GM12878 (cell line): ENCODE data around the gene PFKFB2. TPM values are rescaled to one million over a fixed set of nuclear protein-coding genes. Genes with fewer than 3 reads are reported as not detected.

Experiments used
- ATAC-seq: fragments of 200-7000 bp; cut with Tn5 transposase; 3 replicates; pipeline ENCODE4 v1.9.1; 2020; ENCODE audit warnings: mild to moderate bottlenecking, moderate library complexity
- BruUV-seq: library from RNA; stranded (reverse); fragments of 400-500 nt; replicated peaks from 2 replicates; lab custom pipeline; 2021; lab: Mats Ljungman, UMichigan
- CTCF ChIA-PET: fragments of 300-600 bp; sonication (Branson Sonifier 250); formaldehyde crosslinking; extraction: SDS; loops from one replicate; lab custom pipeline; 2021; ENCODE audit warnings: inconsistent platforms; lab: Yijun Ruan, JAX
- POLR2A ChIA-PET: fragments of 350-600 bp; formaldehyde crosslinking; extraction: SDS; loops from one replicate; lab custom pipeline; 2021; ENCODE audit warnings: inconsistent platforms; lab: Charles Lee
- RAD21 ChIA-PET: fragments of 300-600 bp; sonication (Branson Sonifier 250); formaldehyde crosslinking; loops from one replicate; lab custom pipeline; 2023; ENCODE audit warnings: antibody characterized with exemption; ENCODE audit not compliant: unreplicated experiment; lab: Charles Lee
- SMC1A ChIA-PET: fragments of 300-600 bp; sonication (Branson Sonifier 250); formaldehyde crosslinking; loops from one replicate; lab custom pipeline; 2023; ENCODE audit not compliant: unreplicated experiment, uncharacterized antibody; lab: Charles Lee
- DNase-seq: peaks from one replicate; pipeline ENCODE4 v3.0.0-alpha.2; 2011; ENCODE audit warnings: low read depth, low spot score
- FAIRE-seq: peaks from 3 replicates; lab custom pipeline; 2011; peaks lifted over from hg19 to GRCh38; lab: Jason Lieb, UNC
- H2AFZ ChIP-seq: 2 replicates; pipeline ENCODE4 v1.6.0; 2011; ENCODE audit warnings: low read depth, low read length, control low read depth; ENCODE audit not compliant: control insufficient read depth
- H3K27ac ChIP-seq: 2 replicates; pipeline ENCODE4 v1.5.1; 2011; ENCODE audit warnings: control low read depth; ENCODE audit not compliant: control insufficient read depth, insufficient read depth
- H3K27me3 ChIP-seq, 2 experiments: replicated peaks in 1 of 2; 2 replicates each; pipeline versions ENCODE4 v1.6.0 to v1.6.1; 2011; ENCODE audit warnings: low read length in 1 of 2; ENCODE audit not compliant: control insufficient read depth in 2 of 2, insufficient read depth in 2 of 2
- H3K36me3 ChIP-seq, 2 experiments: 2 replicates each; pipeline ENCODE4 v1.5.1; 2011; ENCODE audit warnings: low read length in 1 of 2; ENCODE audit not compliant: control insufficient read depth in 2 of 2, insufficient read depth in 2 of 2
- H3K4me1 ChIP-seq: 2 replicates; pipeline ENCODE4 v1.6.1; 2011; ENCODE audit warnings: mild to moderate bottlenecking, low read length, moderate library complexity, mixed read lengths; ENCODE audit not compliant: control insufficient read depth, insufficient read depth
- H3K4me2 ChIP-seq: 2 replicates; pipeline ENCODE4 v1.6.0; 2011; ENCODE audit warnings: control low read depth; ENCODE audit not compliant: control insufficient read depth, insufficient read depth
- H3K4me3 ChIP-seq: fragments of 200-600 bp; sonication (generic); 2 replicates; pipeline ENCODE4 v1.5.1; 2016
- H3K79me2 ChIP-seq: 2 replicates; pipeline ENCODE4 v1.6.0; 2011; ENCODE audit warnings: low read length; ENCODE audit not compliant: control insufficient read depth, insufficient read depth
- H3K9ac ChIP-seq: 2 replicates; pipeline ENCODE4 v1.8.0; 2011; ENCODE audit warnings: low read length, control low read depth, mixed read lengths; ENCODE audit not compliant: control insufficient read depth, insufficient read depth
- H3K9me3 ChIP-seq: replicated peaks from 3 replicates; pipeline ENCODE4 v1.5.1; 2011; ENCODE audit warnings: mild to moderate bottlenecking, low read length; ENCODE audit not compliant: control insufficient read depth, insufficient read depth
- H4K20me1 ChIP-seq: 2 replicates; pipeline ENCODE4 v1.6.0; 2011; ENCODE audit not compliant: control insufficient read depth, insufficient read depth
- ATF2 ChIP-seq: IDR thresholded peaks from 2 replicates; pipeline ENCODE4 v1.6.1; 2012; ENCODE audit warnings: low read length, inconsistent platforms
- ATF7 ChIP-seq: fragments of 450-650 bp; IDR thresholded peaks from 2 replicates; pipeline ENCODE4 v1.6.1; 2016; ENCODE audit warnings: low read depth, mild to moderate bottlenecking
- BMI1 ChIP-seq: fragments of 450-650 bp; IDR thresholded peaks from 2 replicates; pipeline ENCODE4 v1.6.1; 2016; ENCODE audit warnings: mild to moderate bottlenecking, moderate library complexity, borderline replicate concordance
- MLLT1 ChIP-seq: fragments of 450-650 bp; IDR thresholded peaks from 2 replicates; pipeline ENCODE4 v1.6.1; 2016; ENCODE audit warnings: mild to moderate bottlenecking
- MYC ChIP-seq: IDR thresholded peaks from 2 replicates; pipeline ENCODE4 v1.6.1; 2011; ENCODE audit warnings: mild to moderate bottlenecking, low read length, moderate library complexity, inconsistent platforms; ENCODE audit not compliant: insufficient read depth, insufficient replicate concordance, insufficient read length, severe bottlenecking
- NFXL1 ChIP-seq: fragments of 450-650 bp; IDR thresholded peaks from 2 replicates; pipeline ENCODE4 v1.6.1; 2017; ENCODE audit warnings: antibody characterized with exemption, mild to moderate bottlenecking, borderline replicate concordance
- RAD21 ChIP-seq: IDR thresholded peaks from 2 replicates; pipeline ENCODE4 v1.6.1; 2011; ENCODE audit warnings: mild to moderate bottlenecking, low read depth, low read length, moderate library complexity; ENCODE audit not compliant: insufficient read depth
- WGBS: methylation state at CpG from one replicate; pipeline ENCODE4 v1.1.6; 2016; ENCODE audit warnings: low lambda C conversion rate; ENCODE audit not compliant: insufficient replicate concordance, insufficient coverage; ENCODE audit errors: missing lambda C conversion rate; 5-methylcytosine and 5-hydroxymethylcytosine counted together
- in situ Hi-C: fragments of 300-500 bp; cut with MboI; formaldehyde crosslinking; loops from 9 replicates; pipeline ENCODE4 v1.14.3; 2018; ENCODE audit warnings: mixed read lengths
- intact Hi-C: fragments of 100-400 bp; cut with micrococcal nuclease; formaldehyde crosslinking; loops from one replicate; pipeline ENCODE4 v1.14.2; 2022; ENCODE audit not compliant: unreplicated experiment
- polyA plus RNA-seq, 11 experiments: library from polyadenylated mRNA; depleted of rRNA in 4 of 11; unstranded in 6 of 11; stranded (reverse) in 5 of 11; fragments of >200 nt; fragmentation: Nextera tagmentation in 4 of 11; fragmentation: Illumina TruSeq in 1 of 11; extraction: Ambion mirVana in 4 of 11; extraction: Trizol in 1 of 11; gene quantifications; 1 replicate in 1 of 11; 2 replicates in 10 of 11; pipeline versions ENCODE4 v1.2.1 to v1.2.3, GENCODE V29; 2011 to 2016; ENCODE audit warnings: inconsistent platforms in 2 of 11, missing spikeins in 2 of 11, low read depth in 1 of 11
- total RNA-seq, 4 experiments: library from RNA; depleted of rRNA in 3 of 4; stranded (reverse); fragments of >200 nt in 3 of 4; fragmentation: Illumina TruSeq in 1 of 4; extraction: Trizol in 1 of 4; gene quantifications; 2 replicates each; pipeline versions ENCODE4 v1.2.1 to v1.2.3, GENCODE V29; 2013 to 2021

Gene PFKFB2
- total and polyA plus RNA-seq, 10 of the 15 experiments (the other 5 are each of a cell fraction or from before 2014, with no cell fraction given), result 0.40 to 1.3 (median 1.0) TPM

- ChIA-PET POLR2A (no interaction called here), RAD21 (no interaction called here)
- no TSS peak for BruUV-seq
- Histone ChIP-seq H3K79me2 (no peaks in the 10 kb centered on the region), H3K4me3 (no peak overlapping the region), H3K36me3 (no peaks in the 10 kb centered on the region), H3K4me2 (no peak overlapping the region)
- DNase-seq (no peak), FAIRE-seq (no peak)
- TF ChIP-seq NFXL1 (no peak), ATF2 (no peak)
- TF ChIP-seq, all 136 proteins: peak for 0
- Histone ChIP-seq H3K9me3 (no peaks in the 10 kb centered on the region), H3K9ac (no peak overlapping the region), H3K4me1 (no peaks in the 10 kb centered on the region), H3K27me3 (peaks cover 1 to 2% of the 10 kb centered on the region in 2 experiments; a peak in 2 of 4 replicates), H3K27ac (no peak overlapping the region), H2AFZ (no peak overlapping the region), H4K20me1 (no peaks in the 10 kb centered on the region)
- ChIA-PET SMC1A (interaction anchor here (0.9 kb wide), 2 partner anchors 22 to 46 kb away, joined by 3 to 4 read pairs; no protein-coding TSS in a partner anchor), CTCF (interaction anchor here (1.0 to 3.2 kb wide), 3 partner anchors 12 to 368 kb away, joined by 3 to 21 read pairs (median 3); no protein-coding TSS in a partner anchor)
- ATAC-seq, result no peak
- intact Hi-C loops, result no loop called here
- in situ Hi-C loops, result no loop called here
- WGBS, result 0% methylated on average over 1 of the region's 1 CpG
Measured at GRCh38 chr1:207036865-207037264, 16.2 kb upstream of the PFKFB2 start.

DNA sequence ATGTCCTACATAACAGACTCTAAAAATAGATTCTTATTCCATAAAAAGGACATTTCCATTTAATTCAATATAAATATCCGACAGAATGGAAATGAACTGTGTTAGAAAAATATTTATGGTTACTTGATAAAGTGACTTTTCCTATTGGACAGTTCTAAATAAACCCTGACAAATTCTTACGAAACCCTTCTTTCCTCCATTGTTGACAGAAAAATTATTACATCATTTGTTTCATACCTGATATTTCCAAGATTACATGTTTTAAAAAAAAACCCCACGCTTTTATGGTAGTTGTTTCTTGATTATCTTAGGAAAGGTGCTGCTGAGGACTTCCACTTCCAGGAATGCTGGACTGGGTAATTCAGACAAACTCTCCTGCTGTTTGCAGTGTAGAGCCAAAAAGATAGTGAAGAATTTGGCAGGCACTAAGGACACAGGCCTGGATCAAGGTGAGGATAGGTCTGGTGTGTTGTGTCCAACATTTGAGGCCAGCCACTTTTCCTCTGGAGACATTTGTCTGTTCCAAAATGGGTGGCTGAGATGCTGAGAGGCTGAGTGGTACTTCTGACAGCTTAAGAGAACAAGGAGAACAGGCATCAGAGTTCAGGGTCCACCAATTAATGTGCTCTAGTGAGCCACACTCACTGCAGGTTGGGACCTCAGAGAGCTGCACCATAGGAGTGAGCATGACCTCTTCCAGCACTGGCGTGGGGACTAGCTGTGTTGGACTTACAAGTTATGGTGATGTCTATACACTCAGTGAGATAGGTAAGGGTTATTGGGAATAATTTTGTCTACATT is 13.5 kb upstream of the PFKFB2 start:
- CTCF ChIA-PET, result interaction anchor here (0.9 to 3.2 kb wide), 5 partner anchors 9 to 35 kb away, joined by 3 to 21 read pairs (median 4); no protein-coding TSS in a partner anchor
- Histone ChIP-seq H3K36me3 (no peaks in the 10 kb centered on the region), H3K27me3 (no peaks in the 10 kb centered on the region), H3K27ac (no peak overlapping the region), H3K79me2 (no peaks in the 10 kb centered on the region), H3K4me2 (no peak overlapping the region), H3K4me1 (no peaks in the 10 kb centered on the region), H3K9ac (no peak overlapping the region), H3K9me3 (no peaks in the 10 kb centered on the region), H2AFZ (no peak overlapping the region), H4K20me1 (no peaks in the 10 kb centered on the region), H3K4me3 (no peak overlapping the region)
- no TSS peak for BruUV-seq
- FAIRE-seq, result no peak
- DNase-seq, result no peak
- WGBS, result 71% methylated on average over 4 of the region's 4 CpGs
- RAD21 ChIA-PET, result interaction anchor here (1.0 kb wide), 1 partner anchor 36 kb away, joined by 5 read pairs; no protein-coding TSS in a partner anchor
- intact Hi-C loops, result loop anchor here (5.0 kb wide), 1 partner anchor 38 kb away; no protein-coding TSS in a partner anchor
- in situ Hi-C loops, result no loop called here
- ATAC-seq, result peak; percentile 21; the same call in 2 of the 3 replicates
- SMC1A ChIA-PET, result no interaction called here
- POLR2A ChIA-PET, result no interaction called here
- TF ChIP-seq MLLT1 (no peak), BMI1 (no peak), MYC (no peak), RAD21 (no peak), ATF7 (no peak), ATF2 (no peak)
